ENCODE results near the gene IVD. TPM values are rescaled to one million over a fixed set of nuclear protein-coding genes. Genes with fewer than 3 reads are reported as not detected.

Gene IVD
- polyA plus RNA-seq, 1 donor from 2014 or later = 28.6 TPM

GRCh38 chr15:40399370-40399769 lies 6.2 kb upstream of the IVD start (continued):
- TF ChIP-seq REST (IDR thresholded peaks at IDR 0.05; ENCODE audit: borderline replicate concordance) = no peak

- Histone ChIP-seq H3K27me3 (ENCODE audit: insufficient read depth, low read depth, low read length) (no peaks in the 10 kb centered on the region), H3K4me2 (ENCODE audit: low read length) (no peak overlapping the region), H3K79me2 (replicated peaks; ENCODE audit: insufficient read depth, low read length) (no peaks in the 10 kb centered on the region), H3K9me3 (ENCODE audit: low read length) (no peaks in the 10 kb centered on the region), H4K20me1 (ENCODE audit: insufficient read depth) (no peaks in the 10 kb centered on the region), H3K4me3 (ENCODE audit: low read length) (no peak overlapping the region), H3F3A (ENCODE audit: insufficient read depth, low read length, poor library complexity, severe bottlenecking) (no peaks in the 10 kb centered on the region), H3K9ac (ENCODE audit: low read length) (no peak overlapping the region), H2AFZ (ENCODE audit: low read depth, low read length) (no peak overlapping the region), H3K9me2 (ENCODE audit: insufficient read depth, low read length) (no peaks in the 10 kb centered on the region), H3K27ac (ENCODE audit: low read length) (no peak overlapping the region), H3K36me3 (ENCODE audit: insufficient read depth, low read length) (peaks cover 5% of the 10 kb centered on the region)
- TF ChIP-seq RAD21 (conservative IDR thresholded peaks at IDR 0.05) = no peak
- no peak for TF ChIP-seq REST (IDR thresholded peaks at IDR 0.05; ENCODE audit: borderline replicate concordance)
- TF ChIP-seq MXI1 (conservative IDR thresholded peaks at IDR 0.05; ENCODE audit: poor library complexity, severe bottlenecking) = no peak
- TF ChIP-seq TAF1 (IDR thresholded peaks at IDR 0.05; ENCODE audit: low read depth) = no peak
- TF ChIP-seq SMC3 (conservative IDR thresholded peaks at IDR 0.05; ENCODE audit: poor library complexity) = no peak
- TF ChIP-seq POLR2AphosphoS5 (IDR thresholded peaks at IDR 0.05) = no peak
- TF ChIP-seq EP300 (conservative IDR thresholded peaks at IDR 0.05; ENCODE audit: poor library complexity, severe bottlenecking) = no peak
These were observed 1.9 kb downstream of the IVD start for GRCh38 chr15:40407330-40407990.

DNA sequence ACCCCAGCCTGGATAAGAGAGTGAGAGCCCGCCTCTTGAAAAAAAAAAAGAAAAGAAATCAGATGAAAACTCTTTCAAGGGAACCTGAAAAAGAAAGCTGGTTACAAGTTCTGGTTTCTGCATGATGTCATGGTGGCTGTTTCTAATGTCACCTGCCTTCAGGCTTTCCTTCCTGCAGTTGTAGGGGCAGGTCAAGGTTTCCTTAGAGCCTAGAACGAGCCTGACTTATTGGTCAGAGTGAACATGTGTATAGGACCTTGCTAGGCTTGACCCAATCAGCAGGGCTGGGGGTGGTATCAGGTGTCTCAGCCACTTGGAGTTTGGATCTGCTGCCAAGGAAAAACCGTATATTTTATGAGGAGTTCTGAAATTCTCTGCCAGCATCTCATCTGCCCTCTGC lies 3.8 kb downstream of the IVD start:
- H3K36me3 ChIP-seq (ENCODE audit: insufficient read depth, low read length) = peaks cover 5% of the 10 kb centered on the region
- no peak overlapping the region for H3K9ac ChIP-seq (ENCODE audit: low read length)
- no peak overlapping the region for H3K27ac ChIP-seq (ENCODE audit: low read length)
- H3K4me3 ChIP-seq (ENCODE audit: low read length) = no peak overlapping the region
- no peak overlapping the region for H2AFZ ChIP-seq (ENCODE audit: low read depth, low read length)
- H3K4me2 ChIP-seq (ENCODE audit: low read length) = no peak overlapping the region
- no peaks in the 10 kb centered on the region for H3K9me3 ChIP-seq (ENCODE audit: low read length)
- H3K27me3 ChIP-seq (ENCODE audit: insufficient read depth, low read depth, low read length) = no peaks in the 10 kb centered on the region
- H3K9me2 ChIP-seq (ENCODE audit: insufficient read depth, low read length) = no peaks in the 10 kb centered on the region
- H3K79me2 ChIP-seq (replicated peaks; ENCODE audit: insufficient read depth, low read length) = no peaks in the 10 kb centered on the region
- TF ChIP-seq TAF1 (IDR thresholded peaks at IDR 0.05; ENCODE audit: low read depth) = no peak
- no peak for TF ChIP-seq EP300 (conservative IDR thresholded peaks at IDR 0.05; ENCODE audit: poor library complexity, severe bottlenecking)
- TF ChIP-seq SMC3 (conservative IDR thresholded peaks at IDR 0.05; ENCODE audit: poor library complexity) = no peak
- TF ChIP-seq MXI1 (conservative IDR thresholded peaks at IDR 0.05; ENCODE audit: poor library complexity, severe bottlenecking) = no peak
- no peak for TF ChIP-seq REST (IDR thresholded peaks at IDR 0.05; ENCODE audit: borderline replicate concordance)
- no peak for TF ChIP-seq RAD21 (conservative IDR thresholded peaks at IDR 0.05)
- TF ChIP-seq, protein P1, sequence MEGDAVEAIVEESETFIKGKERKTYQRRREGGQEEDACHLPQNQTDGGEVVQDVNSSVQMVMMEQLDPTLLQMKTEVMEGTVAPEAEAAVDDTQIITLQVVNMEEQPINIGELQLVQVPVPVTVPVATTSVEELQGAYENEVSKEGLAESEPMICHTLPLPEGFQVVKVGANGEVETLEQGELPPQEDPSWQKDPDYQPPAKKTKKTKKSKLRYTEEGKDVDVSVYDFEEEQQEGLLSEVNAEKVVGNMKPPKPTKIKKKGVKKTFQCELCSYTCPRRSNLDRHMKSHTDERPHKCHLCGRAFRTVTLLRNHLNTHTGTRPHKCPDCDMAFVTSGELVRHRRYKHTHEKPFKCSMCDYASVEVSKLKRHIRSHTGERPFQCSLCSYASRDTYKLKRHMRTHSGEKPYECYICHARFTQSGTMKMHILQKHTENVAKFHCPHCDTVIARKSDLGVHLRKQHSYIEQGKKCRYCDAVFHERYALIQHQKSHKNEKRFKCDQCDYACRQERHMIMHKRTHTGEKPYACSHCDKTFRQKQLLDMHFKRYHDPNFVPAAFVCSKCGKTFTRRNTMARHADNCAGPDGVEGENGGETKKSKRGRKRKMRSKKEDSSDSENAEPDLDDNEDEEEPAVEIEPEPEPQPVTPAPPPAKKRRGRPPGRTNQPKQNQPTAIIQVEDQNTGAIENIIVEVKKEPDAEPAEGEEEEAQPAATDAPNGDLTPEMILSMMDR (IDR thresholded peaks at IDR 0.05; ENCODE audit: poor library complexity, severe bottlenecking) = no peak
- no peak for TF ChIP-seq POLR2AphosphoS5 (IDR thresholded peaks at IDR 0.05)
- TF ChIP-seq EZH2 (IDR thresholded peaks at IDR 0.05; ENCODE audit: borderline replicate concordance, insufficient read depth, low read length, poor library complexity, severe bottlenecking) = no peak
- no peaks in the 10 kb centered on the region for H4K20me1 ChIP-seq (ENCODE audit: insufficient read depth)
- no peaks in the 10 kb centered on the region for H3F3A ChIP-seq (ENCODE audit: insufficient read depth, low read length, poor library complexity, severe bottlenecking)

Measured in neural cell (in vitro differentiated cells).